Measurements from ENCODE around the gene RSRC1.

RSRC1 gene

GRCh38 chr3:158360756-158361448 is 251.0 kb downstream of the RSRC1 start:
- Histone ChIP-seq H3K27me3 (ENCODE audit: control insufficient read depth, insufficient read depth, low read length) (no peaks in the 10 kb centered on the region), H3K36me3 (ENCODE audit: control insufficient read depth, insufficient read depth, low read length) (no peaks in the 10 kb centered on the region), H3K4me3 (ENCODE audit: low read length) (no peak overlapping the region), H3K27ac (ENCODE audit: low read depth, low read length) (no peak overlapping the region), H3K4me1 (ENCODE audit: control insufficient read depth, insufficient read depth, low read length) (no peaks in the 10 kb centered on the region), H3K9ac (ENCODE audit: low read length) (no peak overlapping the region)

GRCh38 chr3:158368271-158368670 is 258.4 kb downstream of the RSRC1 start:
- H3K27me3 ChIP-seq (ENCODE audit: control insufficient read depth, insufficient read depth, low read length) = no peaks in the 10 kb centered on the region
- no peak overlapping the region for H3K9ac ChIP-seq (ENCODE audit: low read length)
- H3K27ac ChIP-seq (ENCODE audit: low read depth, low read length) = no peak overlapping the region
- H3K36me3 ChIP-seq (ENCODE audit: control insufficient read depth, insufficient read depth, low read length) = no peaks in the 10 kb centered on the region
- no peaks in the 10 kb centered on the region for H3K4me1 ChIP-seq (ENCODE audit: control insufficient read depth, insufficient read depth, low read length)
- no peak overlapping the region for H3K4me3 ChIP-seq (ENCODE audit: low read length)

DNA sequence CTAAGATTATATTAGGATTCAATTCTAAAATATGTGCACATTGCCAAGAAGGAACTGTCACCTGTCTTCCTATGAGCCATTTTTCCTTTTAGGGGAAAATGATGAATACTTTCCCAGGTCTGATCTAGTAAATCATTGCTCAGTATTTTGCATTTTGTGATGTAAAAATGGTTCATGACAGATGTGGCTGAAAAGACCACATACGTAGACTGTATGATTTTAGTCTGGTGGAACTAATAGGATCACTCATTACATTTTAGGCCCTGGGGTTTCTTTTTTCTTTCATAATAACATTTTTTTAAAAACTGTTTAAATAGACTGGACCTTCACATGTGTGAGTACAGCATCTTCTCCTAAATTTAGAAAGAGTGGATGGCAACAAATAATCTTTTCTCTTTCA is 259.4 kb downstream of the RSRC1 start:
- no peaks in the 10 kb centered on the region for H3K36me3 ChIP-seq (ENCODE audit: control insufficient read depth, insufficient read depth, low read length)
- no peak overlapping the region for H3K4me3 ChIP-seq (ENCODE audit: low read length)

DNA sequence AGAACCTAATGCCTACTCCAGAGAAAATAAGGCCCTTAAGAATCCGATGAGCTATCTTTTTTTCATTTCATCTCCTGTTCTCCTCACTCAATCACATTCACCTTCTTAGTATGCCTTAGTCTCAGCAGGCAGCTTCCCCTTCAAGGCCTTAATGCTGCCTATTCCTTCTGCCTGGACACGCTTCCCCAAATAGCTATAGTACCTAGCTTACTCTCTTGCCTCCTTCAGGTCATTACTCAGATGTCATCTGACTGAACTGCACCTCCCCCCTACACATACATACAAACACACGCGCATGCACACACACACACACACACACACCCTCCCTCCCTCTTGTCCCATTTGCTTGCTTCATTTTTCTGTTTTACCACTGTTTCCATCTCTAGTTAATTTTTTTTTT is 269.6 kb downstream of the RSRC1 start:
- H3K4me3 ChIP-seq (ENCODE audit: low read length) = no peak overlapping the region
- H3K36me3 ChIP-seq (ENCODE audit: control insufficient read depth, insufficient read depth, low read length) = no peaks in the 10 kb centered on the region
- H3K4me1 ChIP-seq (ENCODE audit: control insufficient read depth, insufficient read depth, low read length) = no peaks in the 10 kb centered on the region
- H3K9ac ChIP-seq (ENCODE audit: low read length) = no peak overlapping the region
- H3K27me3 ChIP-seq (ENCODE audit: control insufficient read depth, insufficient read depth, low read length) = no peaks in the 10 kb centered on the region
- H3K27ac ChIP-seq (ENCODE audit: low read depth, low read length) = no peak overlapping the region

More for the DNA sequence above, 259.4 kb downstream of the RSRC1 start:
- Histone ChIP-seq H3K27ac (ENCODE audit: low read depth, low read length) (no peak overlapping the region), H3K4me1 (ENCODE audit: control insufficient read depth, insufficient read depth, low read length) (no peaks in the 10 kb centered on the region), H3K27me3 (ENCODE audit: control insufficient read depth, insufficient read depth, low read length) (no peaks in the 10 kb centered on the region), H3K9ac (ENCODE audit: low read length) (no peak overlapping the region)

DNA sequence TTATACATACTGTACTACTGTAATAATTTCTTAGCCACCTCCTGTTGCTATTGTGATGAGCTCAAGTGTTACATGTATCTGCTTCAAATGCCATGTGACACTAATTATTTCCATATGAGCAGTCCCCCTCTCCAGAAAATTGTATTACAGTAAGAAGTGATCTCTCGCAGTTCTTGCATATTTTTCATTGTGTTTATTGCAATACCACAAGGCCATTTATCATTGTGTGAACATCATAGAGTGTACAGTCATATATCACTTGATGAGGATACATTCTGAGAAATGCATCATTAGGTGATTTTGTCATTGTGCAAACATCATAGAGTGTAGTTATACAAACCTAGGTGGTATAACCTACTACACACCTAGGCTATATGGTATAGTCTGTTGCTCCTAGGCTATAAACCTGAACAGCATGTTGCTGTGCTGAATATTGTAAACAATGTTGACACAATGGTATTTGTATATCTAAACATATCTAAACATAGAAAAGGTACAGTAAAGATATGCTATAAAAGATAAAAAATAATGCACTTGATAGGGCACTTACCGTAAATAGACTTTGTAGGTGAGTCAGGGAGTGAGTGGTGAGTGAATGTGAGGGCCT is 271.5 kb downstream of the RSRC1 start:
- no peaks in the 10 kb centered on the region for H3K4me1 ChIP-seq (ENCODE audit: control insufficient read depth, insufficient read depth, low read length)
- no peak overlapping the region for H3K4me3 ChIP-seq (ENCODE audit: low read length)
- H3K36me3 ChIP-seq (ENCODE audit: control insufficient read depth, insufficient read depth, low read length) = no peaks in the 10 kb centered on the region
- H3K27me3 ChIP-seq (ENCODE audit: control insufficient read depth, insufficient read depth, low read length) = no peaks in the 10 kb centered on the region
- no peak overlapping the region for H3K27ac ChIP-seq (ENCODE audit: low read depth, low read length)
- H3K9ac ChIP-seq (ENCODE audit: low read length) = no peak overlapping the region

- Histone ChIP-seq H3K27ac (ENCODE audit: low read depth, low read length) (no peak overlapping the region), H3K4me1 (ENCODE audit: control insufficient read depth, insufficient read depth, low read length) (no peaks in the 10 kb centered on the region), H3K4me3 (ENCODE audit: low read length) (no peak overlapping the region), H3K36me3 (ENCODE audit: control insufficient read depth, insufficient read depth, low read length) (no peaks in the 10 kb centered on the region), H3K9ac (ENCODE audit: low read length) (no peak overlapping the region), H3K27me3 (ENCODE audit: control insufficient read depth, insufficient read depth, low read length) (no peaks in the 10 kb centered on the region)
Measured at GRCh38 chr3:158382479-158382878, 272.6 kb downstream of the RSRC1 start.

DNA sequence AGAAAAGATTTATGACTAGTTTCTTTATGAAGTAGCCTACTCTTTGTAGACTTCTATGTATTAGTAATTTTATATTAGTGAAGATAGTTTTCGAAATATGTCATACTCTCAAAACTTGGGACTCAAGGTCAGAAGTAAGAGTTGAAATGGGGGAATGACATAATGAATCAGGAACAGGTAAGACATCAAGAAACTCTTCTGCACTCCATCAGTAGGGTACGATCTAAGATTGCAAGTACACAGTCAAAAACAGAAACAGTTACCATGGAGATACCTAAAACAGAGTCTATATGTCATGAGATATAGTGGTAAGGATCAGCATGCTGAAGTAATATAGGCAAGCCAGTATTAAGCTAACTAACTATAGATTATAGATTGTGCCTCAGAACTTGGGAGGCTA is 274.1 kb downstream of the RSRC1 start:
- H3K4me3 ChIP-seq (ENCODE audit: low read length) = no peak overlapping the region
- H3K36me3 ChIP-seq (ENCODE audit: control insufficient read depth, insufficient read depth, low read length) = no peaks in the 10 kb centered on the region
- H3K27ac ChIP-seq (ENCODE audit: low read depth, low read length) = no peak overlapping the region
- H3K4me1 ChIP-seq (ENCODE audit: control insufficient read depth, insufficient read depth, low read length) = no peaks in the 10 kb centered on the region
- no peak overlapping the region for H3K9ac ChIP-seq (ENCODE audit: low read length)
- no peaks in the 10 kb centered on the region for H3K27me3 ChIP-seq (ENCODE audit: control insufficient read depth, insufficient read depth, low read length)

GRCh38 chr3:158395421-158395820 is 285.5 kb downstream of the RSRC1 start:
- H3K9ac ChIP-seq (ENCODE audit: low read length) = no peak overlapping the region
- no peak overlapping the region for H3K27ac ChIP-seq (ENCODE audit: low read depth, low read length)
- H3K4me1 ChIP-seq (ENCODE audit: control insufficient read depth, insufficient read depth, low read length) = no peaks in the 10 kb centered on the region
- H3K4me3 ChIP-seq (ENCODE audit: low read length) = no peak overlapping the region
- H3K27me3 ChIP-seq (ENCODE audit: control insufficient read depth, insufficient read depth, low read length) = no peaks in the 10 kb centered on the region
- H3K36me3 ChIP-seq (ENCODE audit: control insufficient read depth, insufficient read depth, low read length) = no peaks in the 10 kb centered on the region

DNA sequence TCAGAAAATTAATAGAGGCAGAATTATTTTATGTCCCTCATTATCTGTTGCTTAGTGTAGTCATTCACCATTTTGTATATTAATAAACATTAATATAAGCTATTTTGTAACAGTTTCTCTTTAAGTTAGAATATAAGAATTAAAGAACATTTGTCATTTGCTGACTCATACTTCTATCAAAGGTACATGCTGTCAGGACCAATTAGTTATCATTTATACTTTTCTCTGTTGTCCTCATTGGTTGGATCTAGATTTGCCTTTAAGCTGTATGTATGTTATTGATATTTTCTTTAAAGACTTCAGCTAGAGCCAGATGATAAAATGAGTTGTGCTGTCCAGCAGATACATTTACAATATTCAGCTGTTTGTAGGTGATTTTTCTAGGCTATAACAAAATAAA is 292.7 kb downstream of the RSRC1 start:
- H3K4me1 ChIP-seq (ENCODE audit: control insufficient read depth, insufficient read depth, low read length) = no peaks in the 10 kb centered on the region
- no peaks in the 10 kb centered on the region for H3K27me3 ChIP-seq (ENCODE audit: control insufficient read depth, insufficient read depth, low read length)

DNA sequence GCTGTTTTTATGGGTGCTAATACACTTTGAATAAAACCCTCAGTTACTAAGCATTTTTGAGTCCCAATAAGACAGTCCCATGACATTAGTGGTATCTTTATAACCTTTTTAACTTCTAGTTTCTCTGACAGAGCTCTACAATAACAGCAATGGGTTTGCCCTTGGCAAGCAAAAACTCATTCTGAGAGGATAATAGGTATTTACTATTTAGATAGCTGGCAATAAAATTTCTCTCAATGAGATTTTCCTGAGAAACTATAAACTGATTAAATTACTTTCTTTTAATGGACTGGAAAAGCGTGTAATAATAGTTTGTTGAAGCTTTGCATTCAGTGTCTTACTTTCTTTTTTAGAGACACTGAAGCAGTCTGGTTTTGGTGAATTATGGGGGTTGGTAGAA is 293.1 kb downstream of the RSRC1 start:
- Histone ChIP-seq H3K36me3 (ENCODE audit: control insufficient read depth, insufficient read depth, low read length) (no peaks in the 10 kb centered on the region), H3K9ac (ENCODE audit: low read length) (no peak overlapping the region), H3K4me3 (ENCODE audit: low read length) (no peak overlapping the region), H3K4me1 (ENCODE audit: control insufficient read depth, insufficient read depth, low read length) (no peaks in the 10 kb centered on the region), H3K27me3 (ENCODE audit: control insufficient read depth, insufficient read depth, low read length) (no peaks in the 10 kb centered on the region), H3K27ac (ENCODE audit: low read depth, low read length) (no peak overlapping the region)

More for the DNA sequence above, 292.7 kb downstream of the RSRC1 start:
- Histone ChIP-seq H3K9ac (ENCODE audit: low read length) (no peak overlapping the region), H3K4me3 (ENCODE audit: low read length) (no peak overlapping the region), H3K36me3 (ENCODE audit: control insufficient read depth, insufficient read depth, low read length) (no peaks in the 10 kb centered on the region), H3K27ac (ENCODE audit: low read depth, low read length) (no peak overlapping the region)

DNA sequence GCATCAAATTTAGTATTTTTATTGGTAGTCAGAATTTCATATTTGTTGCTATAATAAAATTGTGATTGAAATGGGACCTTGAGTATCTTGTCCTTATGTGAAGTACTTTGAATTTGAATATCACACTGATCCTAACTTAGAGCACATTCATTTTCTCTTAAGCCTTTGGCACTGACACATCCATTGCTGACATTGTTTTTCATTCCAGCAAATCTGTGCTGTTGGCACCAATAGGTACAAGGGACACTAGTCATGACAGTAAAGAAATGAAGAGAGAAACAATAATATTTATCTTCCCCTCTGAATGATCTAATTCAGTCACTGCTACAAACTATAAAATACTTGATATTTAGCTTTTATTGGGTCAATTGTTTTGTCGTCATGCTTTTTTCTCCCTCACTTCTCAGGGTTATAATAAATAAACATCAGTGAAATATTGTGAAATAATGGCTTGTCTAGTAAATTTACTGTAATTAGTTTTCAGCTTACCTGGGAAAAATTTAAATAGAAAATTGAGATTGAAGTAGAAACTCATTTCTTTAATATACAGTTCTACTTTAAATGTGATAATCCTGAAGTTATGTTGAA is 294.3 kb downstream of the RSRC1 start:
- Histone ChIP-seq H3K9ac (ENCODE audit: low read length) (no peak overlapping the region), H3K4me1 (ENCODE audit: control insufficient read depth, insufficient read depth, low read length) (no peaks in the 10 kb centered on the region), H3K27me3 (ENCODE audit: control insufficient read depth, insufficient read depth, low read length) (no peaks in the 10 kb centered on the region), H3K36me3 (ENCODE audit: control insufficient read depth, insufficient read depth, low read length) (no peaks in the 10 kb centered on the region), H3K27ac (ENCODE audit: low read depth, low read length) (no peak overlapping the region), H3K4me3 (ENCODE audit: low read length) (no peak overlapping the region)

DNA sequence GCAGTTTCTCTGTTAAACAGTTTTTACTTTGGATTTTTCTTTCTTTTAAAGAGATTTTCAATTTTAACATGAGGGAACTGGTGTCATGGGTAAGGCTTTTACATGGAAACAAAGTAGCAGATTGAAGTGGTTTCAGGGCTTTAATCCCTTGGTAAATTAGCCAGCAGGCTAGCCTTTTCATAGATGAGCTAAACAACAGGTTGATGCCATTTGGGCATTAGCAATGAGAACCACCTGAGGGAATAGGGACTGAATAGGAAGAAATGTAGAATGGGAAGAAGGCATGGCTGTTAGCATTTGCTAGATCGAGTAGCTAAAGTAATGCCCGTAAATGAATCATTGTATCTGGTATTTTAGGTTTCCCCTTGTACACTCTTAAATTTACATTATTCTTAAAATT is 295.6 kb downstream of the RSRC1 start:
- H3K27me3 ChIP-seq (ENCODE audit: control insufficient read depth, insufficient read depth, low read length) = no peaks in the 10 kb centered on the region
- H3K27ac ChIP-seq (ENCODE audit: low read depth, low read length) = no peak overlapping the region
- no peaks in the 10 kb centered on the region for H3K4me1 ChIP-seq (ENCODE audit: control insufficient read depth, insufficient read depth, low read length)
- no peak overlapping the region for H3K9ac ChIP-seq (ENCODE audit: low read length)
- H3K4me3 ChIP-seq (ENCODE audit: low read length) = no peak overlapping the region
- H3K36me3 ChIP-seq (ENCODE audit: control insufficient read depth, insufficient read depth, low read length) = no peaks in the 10 kb centered on the region
